A673 (cell line): ENCODE data around the gene BFSP2.

Experiments
- CTCF ChIP-seq: fragments of 300-800, 200-600 bp; sonication (generic); conservative IDR thresholded peaks from 2 replicates; pipeline ENCODE4 v1.5.1; 2017; ENCODE audit warnings: low read depth, mild to moderate bottlenecking, antibody characterized with exemption, low read length, moderate library complexity, mixed read lengths
- EZH2 ChIP-seq: fragments of 200-600 bp; sonication (generic); IDR thresholded peaks from 2 replicates; pipeline ENCODE4 v1.6.1; 2017; ENCODE audit warnings: borderline replicate concordance, low read depth, mild to moderate bottlenecking, mixed read lengths, antibody characterized with exemption, low read length; ENCODE audit not compliant: poor library complexity, severe bottlenecking

DNA sequence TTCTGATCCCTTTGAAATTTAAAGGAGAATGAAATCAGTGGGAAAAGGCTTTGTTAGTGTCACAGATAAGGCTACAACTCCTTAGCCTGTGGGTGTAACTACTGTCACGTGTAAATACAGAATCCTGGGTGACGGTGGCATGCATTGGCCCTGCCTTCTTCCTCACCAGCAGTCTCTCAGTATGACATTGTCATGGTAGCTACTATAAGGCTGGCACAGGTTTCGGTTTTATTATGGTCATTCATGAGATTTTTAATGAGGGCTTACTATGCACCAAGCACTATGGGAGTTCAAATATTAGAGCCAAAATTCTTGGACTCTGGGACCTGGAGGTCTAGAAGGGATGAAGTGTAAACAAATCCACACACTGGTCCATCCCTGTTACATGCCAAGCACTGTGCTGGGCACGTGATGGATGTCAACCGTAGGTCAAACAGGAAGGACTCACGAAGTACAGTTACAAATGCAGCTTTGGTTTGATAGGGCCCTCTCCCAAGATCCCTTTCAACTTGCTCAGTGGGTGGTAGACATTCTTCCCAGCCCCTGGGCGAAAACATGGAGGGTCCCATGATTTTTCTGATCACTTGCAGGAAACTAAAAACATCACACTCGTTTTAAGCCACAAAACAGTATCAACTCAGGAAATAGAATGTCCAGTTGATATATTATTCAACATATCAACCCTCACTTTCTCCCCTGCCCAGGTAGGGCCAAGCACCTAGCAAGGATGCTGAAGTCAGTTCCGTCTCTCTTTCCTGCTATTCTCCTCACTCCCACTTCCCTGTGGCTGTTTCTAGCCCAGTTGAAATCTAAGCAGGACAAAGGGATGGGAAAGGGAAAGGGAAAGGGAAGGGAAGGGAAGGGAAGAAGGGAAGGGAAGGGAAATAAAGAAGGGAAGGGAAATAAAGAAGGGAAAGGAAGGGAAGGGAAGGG, 25.3 kb downstream of the BFSP2 start:
- TF ChIP-seq CTCF (no peak), EZH2 (no peak)
